HL-60 (cell line): Measurements from ENCODE around the gene MAP3K2.

Experiments used
- CTCF ChIP-seq: IDR thresholded peaks from one replicate; pipeline ENCODE4 v1.5.1; 2011; ENCODE audit warnings: low read length, control low read depth, inconsistent platforms; ENCODE audit not compliant: insufficient read depth
- GABPA ChIP-seq: IDR thresholded peaks from 2 replicates; pipeline ENCODE4 v1.6.1; 2012; ENCODE audit warnings: low read depth

GRCh38 chr2:127427376-127428056 lies 39.7 kb upstream of the MAP3K2 start:
- TF ChIP-seq CTCF (no peak), GABPA (no peak)
